Ishikawa (cell line): ENCODE results near the gene MYNN.

ENCODE experiments used
- CEBPB ChIP-seq: IDR thresholded peaks from 2 replicates; pipeline ENCODE4 v1.6.1; 2012
- CREB1 ChIP-seq: IDR thresholded peaks from 2 replicates; pipeline ENCODE4 v1.6.1; 2012; ENCODE audit warnings: low read depth
- EGR1 ChIP-seq: IDR thresholded peaks from 2 replicates; pipeline ENCODE4 v1.6.1; 2012
- EP300 ChIP-seq: IDR thresholded peaks from 2 replicates; pipeline ENCODE4 v1.6.1; 2012; ENCODE audit warnings: borderline replicate concordance
- FOXM1 ChIP-seq: IDR thresholded peaks from 2 replicates; pipeline ENCODE4 v1.6.1; 2012; ENCODE audit warnings: low read depth, borderline replicate concordance
- MAX ChIP-seq: IDR thresholded peaks from 2 replicates; pipeline ENCODE4 v1.6.1; 2012
- NFIC ChIP-seq: IDR thresholded peaks from 2 replicates; pipeline ENCODE4 v1.6.1; 2012
- RAD21 ChIP-seq: IDR thresholded peaks from 2 replicates; pipeline ENCODE4 v1.6.1; 2012; ENCODE audit warnings: low read depth
- REST ChIP-seq: IDR thresholded peaks from 2 replicates; pipeline ENCODE4 v1.6.1; 2012; ENCODE audit warnings: low read depth, mild to moderate bottlenecking
- TAF1 ChIP-seq: IDR thresholded peaks from 2 replicates; pipeline ENCODE4 v1.6.1; 2012; ENCODE audit warnings: low read depth, mild to moderate bottlenecking
- TCF12 ChIP-seq: IDR thresholded peaks from 2 replicates; pipeline ENCODE4 v1.6.1; 2012; ENCODE audit warnings: low read depth
- TEAD4 ChIP-seq: IDR thresholded peaks from 2 replicates; pipeline ENCODE4 v1.6.1; 2012
- USF1 ChIP-seq: IDR thresholded peaks from 2 replicates; pipeline ENCODE4 v1.6.1; 2012
- YY1 ChIP-seq: IDR thresholded peaks from 2 replicates; pipeline ENCODE4 v1.6.1; 2012; ENCODE audit warnings: low read depth
- ZBTB7A ChIP-seq: IDR thresholded peaks from 2 replicates; pipeline ENCODE4 v1.6.1; 2012; ENCODE audit warnings: low read depth

Gene MYNN

GRCh38 chr3:169812332-169813235, 39.4 kb downstream of the MYNN start, which contains the start of the genes LRRC34 and LRRIQ4:
LRRC34 (minus strand) TSS chr3:169812904; CDS start chr3:169812548, 356 bp downstream.
LRRIQ4 (plus strand) TSS chr3:169812870; CDS start chr3:169821922, 9,052 bp downstream.
- no peak for TF ChIP-seq REST
- TF ChIP-seq EGR1, result no peak
- no peak for TF ChIP-seq YY1
- no peak for TF ChIP-seq CEBPB
- TF ChIP-seq RAD21, result no peak
- no peak for TF ChIP-seq TAF1
- TF ChIP-seq TCF12, result no peak
- no peak for TF ChIP-seq EP300
- TF ChIP-seq USF1, result no peak
- no peak for TF ChIP-seq FOXM1
- TF ChIP-seq ZBTB7A, result no peak
- no peak for TF ChIP-seq MAX
- no peak for TF ChIP-seq TEAD4
- no peak for TF ChIP-seq NFIC
- TF ChIP-seq CREB1, result no peak

GRCh38 chr3:169813278-169813677, 40.1 kb downstream of the MYNN start:
- no peak for TF ChIP-seq MAX
- TF ChIP-seq TEAD4, result no peak
- TF ChIP-seq USF1, result no peak
- TF ChIP-seq ZBTB7A, result no peak
- no peak for TF ChIP-seq RAD21
- TF ChIP-seq FOXM1, result no peak
- TF ChIP-seq CEBPB, result no peak
- no peak for TF ChIP-seq EGR1
- TF ChIP-seq YY1, result no peak
- TF ChIP-seq EP300, result no peak
- no peak for TF ChIP-seq NFIC
- no peak for TF ChIP-seq REST
- TF ChIP-seq TAF1, result no peak
- TF ChIP-seq TCF12, result no peak
- no peak for TF ChIP-seq CREB1

- TF ChIP-seq USF1, result no peak
These were observed 40.7 kb downstream of the MYNN start for GRCh38 chr3:169813757-169814517.

GRCh38 chr3:169815590-169816150, 42.5 kb downstream of the MYNN start:
- TF ChIP-seq EP300 (no peak), YY1 (no peak), ZBTB7A (no peak), NFIC (no peak), MAX (no peak), RAD21 (no peak), TAF1 (no peak), CEBPB (no peak), USF1 (no peak), TEAD4 (no peak), REST (no peak), CREB1 (no peak), TCF12 (no peak), FOXM1 (no peak), EGR1 (no peak)
